HG03342 (cell line): Measurements from ENCODE around the gene CDC37L1.

Experiments
- ATAC-seq: cut with Tn5 transposase; IDR thresholded peaks from one replicate; pipeline ENCODE4 v1.9.1; 2021; ENCODE audit warnings: mild to moderate bottlenecking, moderate library complexity; ENCODE audit not compliant: unreplicated experiment

Gene CDC37L1

GRCh38 chr9:4709380-4709779, 30.0 kb downstream of the CDC37L1 start:
- ATAC-seq: no peak

- ATAC-seq: no peak
These were observed 34.5 kb downstream of the CDC37L1 start for GRCh38 chr9:4713849-4714248.

GRCh38 chr9:4714266-4715016, 35.1 kb downstream of the CDC37L1 start:
- ATAC-seq: no peak

- no peak for ATAC-seq
These were observed 36.8 kb downstream of the CDC37L1 start for GRCh38 chr9:4716163-4716562.

- no peak for ATAC-seq
These were observed 38.4 kb downstream of the CDC37L1 start for GRCh38 chr9:4717815-4718214.

GRCh38 chr9:4718911-4719310, 39.5 kb downstream of the CDC37L1 start:
- no peak for ATAC-seq

- no peak for ATAC-seq
These were observed 42.4 kb downstream of the CDC37L1 start for GRCh38 chr9:4721736-4722135.

GRCh38 chr9:4725706-4726442, 46.5 kb downstream of the CDC37L1 start:
- ATAC-seq: no peak

- ATAC-seq: no peak
These were observed 48.2 kb downstream of the CDC37L1 start for GRCh38 chr9:4727593-4727992.

GRCh38 chr9:4732890-4733289, 53.5 kb downstream of the CDC37L1 start:
- no peak for ATAC-seq

- ATAC-seq: no peak
These were observed 54.8 kb downstream of the CDC37L1 start for GRCh38 chr9:4734150-4734549.

GRCh38 chr9:4738866-4739586, 59.7 kb downstream of the CDC37L1 start:
- no peak for ATAC-seq

GRCh38 chr9:4739587-4740387, 60.4 kb downstream of the CDC37L1 start:
- ATAC-seq: no peak

GRCh38 chr9:4740388-4740637, 60.9 kb downstream of the CDC37L1 start:
- no peak for ATAC-seq

GRCh38 chr9:4740638-4741364, 61.4 kb downstream of the CDC37L1 start, which contains the start of gene AK3:
AK3 (minus strand) TSS chr9:4741202; CDS start chr9:4741087, 115 bp downstream.
- ATAC-seq: peak; percentile 85

GRCh38 chr9:4741365-4742089, 62.2 kb downstream of the CDC37L1 start:
- ATAC-seq: no peak

- no peak for ATAC-seq
These were observed 62.9 kb downstream of the CDC37L1 start for GRCh38 chr9:4742246-4742645.

GRCh38 chr9:4743131-4743875, 63.9 kb downstream of the CDC37L1 start:
- ATAC-seq: no peak
